ENCODE results near the gene IL18. TPM values are rescaled to one million over a fixed set of nuclear protein-coding genes. Genes with fewer than 3 reads are reported as not detected.

Gene IL18
- total RNA-seq, 1 experiment from 2014 or later, result 61.6 TPM

DNA sequence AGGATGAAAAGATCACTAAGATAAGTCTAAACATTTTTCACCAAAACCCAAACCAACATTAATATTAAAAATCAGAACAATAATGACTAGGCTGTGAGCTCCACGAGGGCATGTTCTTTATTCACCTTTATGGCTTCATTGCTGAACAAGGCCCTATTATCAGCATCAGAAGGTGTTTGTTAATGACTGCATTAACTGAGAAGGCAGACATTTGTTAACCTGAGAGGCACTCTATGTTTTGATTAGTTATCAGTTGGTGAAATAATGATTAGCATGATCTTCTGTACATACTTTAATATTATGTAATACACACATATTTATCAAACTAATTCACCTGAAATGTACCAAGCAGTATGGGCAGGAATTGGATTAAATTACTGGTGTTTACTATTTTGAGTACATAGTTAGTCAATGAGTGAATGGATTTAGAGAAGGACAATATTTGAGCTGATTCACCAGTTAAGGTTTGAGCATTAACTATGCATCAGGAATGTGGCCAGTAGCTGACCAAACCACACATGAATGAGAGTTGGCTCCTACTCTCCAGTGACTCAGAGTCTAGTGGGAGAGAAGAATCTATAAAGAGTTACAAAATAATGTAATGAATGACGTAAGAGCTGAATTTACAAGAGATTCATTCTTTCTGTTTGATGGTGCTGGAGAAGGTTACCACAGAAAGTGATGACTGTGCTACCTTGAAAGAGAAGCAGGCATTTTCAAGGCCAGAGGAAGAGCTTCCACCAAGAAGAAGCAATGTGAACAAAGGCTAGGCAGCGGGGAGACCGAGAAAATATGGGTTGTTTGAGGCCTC lies 6.7 kb downstream of the IL18 start:
- TF ChIP-seq, protein P1, sequence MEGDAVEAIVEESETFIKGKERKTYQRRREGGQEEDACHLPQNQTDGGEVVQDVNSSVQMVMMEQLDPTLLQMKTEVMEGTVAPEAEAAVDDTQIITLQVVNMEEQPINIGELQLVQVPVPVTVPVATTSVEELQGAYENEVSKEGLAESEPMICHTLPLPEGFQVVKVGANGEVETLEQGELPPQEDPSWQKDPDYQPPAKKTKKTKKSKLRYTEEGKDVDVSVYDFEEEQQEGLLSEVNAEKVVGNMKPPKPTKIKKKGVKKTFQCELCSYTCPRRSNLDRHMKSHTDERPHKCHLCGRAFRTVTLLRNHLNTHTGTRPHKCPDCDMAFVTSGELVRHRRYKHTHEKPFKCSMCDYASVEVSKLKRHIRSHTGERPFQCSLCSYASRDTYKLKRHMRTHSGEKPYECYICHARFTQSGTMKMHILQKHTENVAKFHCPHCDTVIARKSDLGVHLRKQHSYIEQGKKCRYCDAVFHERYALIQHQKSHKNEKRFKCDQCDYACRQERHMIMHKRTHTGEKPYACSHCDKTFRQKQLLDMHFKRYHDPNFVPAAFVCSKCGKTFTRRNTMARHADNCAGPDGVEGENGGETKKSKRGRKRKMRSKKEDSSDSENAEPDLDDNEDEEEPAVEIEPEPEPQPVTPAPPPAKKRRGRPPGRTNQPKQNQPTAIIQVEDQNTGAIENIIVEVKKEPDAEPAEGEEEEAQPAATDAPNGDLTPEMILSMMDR (conservative IDR thresholded peaks at IDR 0.05; ENCODE audit: low read depth, low read length), result no peak
- TF ChIP-seq EZH2 (IDR thresholded peaks at IDR 0.05; ENCODE audit: low read length, unreplicated experiment), result no peak
- no peak for TF ChIP-seq EZH2phosphoT487 (IDR thresholded peaks at IDR 0.05; ENCODE audit: borderline replicate concordance, low read length)
- Histone ChIP-seq H3F3A (ENCODE audit: low read length, unreplicated experiment) (peaks cover 2% of the 10 kb centered on the region), H3K4me2 (ENCODE audit: low read length) (peak overlapping the region; percentile 72), H3K9me3 (ENCODE audit: low read length) (no peaks in the 10 kb centered on the region), H4K20me1 (ENCODE audit: low read length) (no peaks in the 10 kb centered on the region), H3K4me1 (ENCODE audit: insufficient read depth, low read length) (peaks cover 61% of the 10 kb centered on the region), H3K27me3 (ENCODE audit: low read length) (no peaks in the 10 kb centered on the region), H3K9ac (ENCODE audit: low read length) (peak overlapping the region; percentile 71), H2AFZ (ENCODE audit: low read length) (no peak overlapping the region), H3K27ac (ENCODE audit: low read length) (peak overlapping the region; percentile 92), H3K4me3 (ENCODE audit: low read length) (0 out of 2 replicates have a peak overlapping the region, but pooled peaks have one; percentile 15), H3K9me2 (replicated peaks; ENCODE audit: low read length) (no peaks in the 10 kb centered on the region), H3K79me2 (ENCODE audit: low read length) (peaks cover 66% of the 10 kb centered on the region), H3K36me3 (ENCODE audit: low read depth, low read length) (peaks cover 30% of the 10 kb centered on the region)
- POLR2A ChIA-PET (ENCODE audit: unreplicated experiment), result interaction anchor here (0.5 to 0.8 kb wide), 3 partner anchors 33 to 45 kb away, joined by 4 to 5 read pairs (median 4); no protein-coding TSS in a partner anchor
- DNase-seq, result peak; percentile 100
- no TSS peak for BruUV-seq (replicated peaks)
- intact Hi-C loops (cut with micrococcal nuclease), result loop anchor here (1.0 to 2.0 kb wide), 4 partner anchors 18 to 278 kb away; partner anchors contain the start of genes BCO2, CFAP68, FDXACB1 and SDHD
- peak; percentile 97 for ATAC-seq
- CTCF ChIA-PET, result interaction anchor here (0.5 to 0.9 kb wide), 4 partner anchors 18 to 74 kb away, joined by 3 to 6 read pairs (median 4); partner anchors contain the start of gene BCO2

- TF ChIP-seq, protein P1 (conservative IDR thresholded peaks at IDR 0.05; ENCODE audit: low read depth, low read length), result no peak
- TF ChIP-seq EZH2phosphoT487 (IDR thresholded peaks at IDR 0.05; ENCODE audit: borderline replicate concordance, low read length), result no peak
- no peak for TF ChIP-seq EZH2 (IDR thresholded peaks at IDR 0.05; ENCODE audit: low read length, unreplicated experiment)
- POLR2A ChIA-PET (ENCODE audit: unreplicated experiment), result interaction anchor here (0.6 kb wide), 1 partner anchor 33 kb away, joined by 5 read pairs; no protein-coding TSS in a partner anchor
- Histone ChIP-seq H3K4me3 (ENCODE audit: low read length) (no peak overlapping the region), H3K4me1 (ENCODE audit: insufficient read depth, low read length) (peaks cover 53% of the 10 kb centered on the region), H4K20me1 (ENCODE audit: low read length) (no peaks in the 10 kb centered on the region), H2AFZ (ENCODE audit: low read length) (no peak overlapping the region), H3K9ac (ENCODE audit: low read length) (peak overlapping the region; percentile 47), H3F3A (ENCODE audit: low read length, unreplicated experiment) (no peaks in the 10 kb centered on the region), H3K9me3 (ENCODE audit: low read length) (no peaks in the 10 kb centered on the region), H3K27ac (ENCODE audit: low read length) (peak overlapping the region; percentile 88), H3K36me3 (ENCODE audit: low read depth, low read length) (peaks cover 38% of the 10 kb centered on the region), H3K4me2 (ENCODE audit: low read length) (peak overlapping the region; percentile 72), H3K79me2 (ENCODE audit: low read length) (peaks cover 58% of the 10 kb centered on the region), H3K27me3 (ENCODE audit: low read length) (no peaks in the 10 kb centered on the region), H3K9me2 (replicated peaks; ENCODE audit: low read length) (no peaks in the 10 kb centered on the region)
- DNase-seq (no peak), ATAC-seq (no peak)
- CTCF ChIA-PET, result interaction anchor here (0.5 to 0.7 kb wide), 2 partner anchors 46 to 74 kb away, joined by 4 read pairs; no protein-coding TSS in a partner anchor
- no TSS peak for BruUV-seq (replicated peaks)
- intact Hi-C loops (cut with micrococcal nuclease), result loop anchor here (2.0 kb wide), 2 partner anchors 70 to 278 kb away; partner anchors contain the start of genes CFAP68, FDXACB1, SDHD and TIMM8B
These were observed 7.5 kb downstream of the IL18 start for GRCh38 chr11:112156153-112156955.
